GM18507 (cell line): ENCODE measurements around the gene TEX35.

Experiments used
- DNase-seq: peaks from one replicate; pipeline ENCODE4 v3.0.0; 2011; ENCODE audit warnings: low read depth; ENCODE audit not compliant: insufficient read length; ENCODE audit errors: extremely low spot score
- FAIRE-seq: peaks from 2 replicates; lab custom pipeline; 2011; peaks lifted over from hg19 to GRCh38; lab: Jason Lieb, UNC

Gene TEX35

GRCh38 chr1:178512566-178513277 lies at the start of gene TEX35:
Gene TEX35 (plus strand): TSS chr1:178513109. CDS start chr1:178513189, 80 bp downstream.
- FAIRE-seq, result no peak

GRCh38 chr1:178464141-178464540 lies 48.8 kb upstream of the TEX35 start:
- no peak for FAIRE-seq

More at GRCh38 chr1:178512566-178513277, at the start of gene TEX35:
- no peak for DNase-seq

GRCh38 chr1:178464566-178464965 lies 48.3 kb upstream of the TEX35 start:
- DNase-seq, result no peak
- no peak for FAIRE-seq

More at GRCh38 chr1:178464141-178464540, 48.8 kb upstream of the TEX35 start:
- DNase-seq, result no peak

GRCh38 chr1:178465011-178465410 lies 47.9 kb upstream of the TEX35 start:
- FAIRE-seq (no peak), DNase-seq (no peak)

- FAIRE-seq (no peak), DNase-seq (no peak)
These were observed 45.1 kb upstream of the TEX35 start for GRCh38 chr1:178467837-178468236.

- DNase-seq, result no peak
- FAIRE-seq, result no peak
These were observed 42.4 kb upstream of the TEX35 start for GRCh38 chr1:178470411-178470960.

GRCh38 chr1:178472531-178472930 lies 40.4 kb upstream of the TEX35 start:
- FAIRE-seq (no peak), DNase-seq (no peak)

GRCh38 chr1:178477373-178477772 lies 35.5 kb upstream of the TEX35 start:
- no peak for DNase-seq
- no peak for FAIRE-seq

- no peak for DNase-seq
- no peak for FAIRE-seq
These were observed 35.1 kb upstream of the TEX35 start for GRCh38 chr1:178477841-178478240.

- DNase-seq (no peak), FAIRE-seq (no peak)
These were observed 29.5 kb upstream of the TEX35 start for GRCh38 chr1:178483251-178483957.

GRCh38 chr1:178484698-178485225 lies 28.1 kb upstream of the TEX35 start:
- FAIRE-seq (no peak), DNase-seq (no peak)

GRCh38 chr1:178485541-178485981 lies 27.3 kb upstream of the TEX35 start:
- no peak for FAIRE-seq
- DNase-seq, result no peak

GRCh38 chr1:178486100-178487069 lies 26.5 kb upstream of the TEX35 start:
- no peak for DNase-seq
- no peak for FAIRE-seq

GRCh38 chr1:178487070-178487615 lies 25.8 kb upstream of the TEX35 start:
- no peak for DNase-seq
- FAIRE-seq, result no peak

GRCh38 chr1:178488393-178488792 lies 24.5 kb upstream of the TEX35 start:
- DNase-seq, result no peak
- no peak for FAIRE-seq

GRCh38 chr1:178489399-178489798 lies 23.5 kb upstream of the TEX35 start:
- FAIRE-seq (no peak), DNase-seq (no peak)

- no peak for FAIRE-seq
- DNase-seq, result no peak
These were observed 22.8 kb upstream of the TEX35 start for GRCh38 chr1:178490136-178490535.

- DNase-seq (no peak), FAIRE-seq (no peak)
These were observed 21.9 kb upstream of the TEX35 start for GRCh38 chr1:178490967-178491366.

- FAIRE-seq (no peak), DNase-seq (no peak)
These were observed 21.2 kb upstream of the TEX35 start for GRCh38 chr1:178491721-178492120.
